Endothelial cell of umbilical vein (primary cell): ENCODE data around the gene DNAAF5. TPM values are rescaled to one million over a fixed set of nuclear protein-coding genes. Genes with fewer than 3 reads are reported as not detected.

Experiments
- BruUV-seq: library from RNA; stranded (reverse); fragments of 400-500 nt; replicated peaks from 2 replicates; lab custom pipeline; 2021; lab: Mats Ljungman, UMichigan
- CTCF ChIA-PET: fragments of 300-600, 350-600 bp; sonication (Branson Sonifier 250); formaldehyde crosslinking; loops from one replicate; lab custom pipeline; 2021; ENCODE audit warnings: antibody characterized with exemption, inconsistent platforms; lab: Charles Lee
- POLR2A ChIA-PET: fragments of 300-600, 350-600 bp; sonication (Branson Sonifier 250); formaldehyde crosslinking; loops from one replicate; lab custom pipeline; 2021; ENCODE audit warnings: antibody characterized with exemption, inconsistent platforms; lab: Charles Lee
- DNase-seq: peaks from one replicate; pipeline ENCODE4 v3.0.0-alpha.2; 2011; ENCODE audit warnings: low read depth, low spot score
- FAIRE-seq: peaks from 2 replicates; lab custom pipeline; 2011; peaks lifted over from hg19 to GRCh38; lab: Jason Lieb, UNC
- H2AFZ ChIP-seq: 2 replicates; pipeline ENCODE4 v1.6.0; 2012; ENCODE audit warnings: low read depth, low read length, control low read depth, inconsistent platforms
- H3K27ac ChIP-seq: 2 replicates; pipeline ENCODE4 v1.5.1; 2011; ENCODE audit warnings: low read depth, mild to moderate bottlenecking, control low read depth, low read length, moderate library complexity; ENCODE audit not compliant: insufficient read depth
- H3K27me3 ChIP-seq, 2 experiments: 2 replicates each; pipeline versions ENCODE4 v1.6.0 to v1.6.1; 2011; ENCODE audit warnings: low read length in 2 of 2, mixed read lengths in 1 of 2; ENCODE audit not compliant: control insufficient read depth in 2 of 2, insufficient read depth in 2 of 2
- H3K36me3 ChIP-seq, 2 experiments: 2 replicates in 1 of 2; 3 replicates in 1 of 2; pipeline ENCODE4 v1.5.1; 2011; ENCODE audit warnings: low read length in 2 of 2, mild to moderate bottlenecking in 1 of 2, moderate library complexity in 1 of 2; ENCODE audit not compliant: control insufficient read depth in 2 of 2, insufficient read depth in 2 of 2; ENCODE audit errors: extremely low read depth in 1 of 2
- H3K4me1 ChIP-seq: 3 replicates; pipeline ENCODE4 v1.5.1; 2011; ENCODE audit warnings: mild to moderate bottlenecking, low read length; ENCODE audit not compliant: control insufficient read depth, insufficient read depth; ENCODE audit errors: extremely low read depth
- H3K4me2 ChIP-seq: 2 replicates; pipeline ENCODE4 v1.6.1; 2011; ENCODE audit warnings: low read length, control low read depth, mixed read lengths; ENCODE audit not compliant: insufficient read depth
- H3K4me3 ChIP-seq, 3 experiments: fragments of 200-600 bp in 1 of 3; sonication (generic), shearing (Covaris generic) in 1 of 3; replicated peaks in 1 of 3; 2 replicates each; pipeline ENCODE4 v1.5.1; 2011 to 2016; ENCODE audit warnings: control low read depth in 3 of 3, low read length in 3 of 3, mild to moderate bottlenecking in 2 of 3, inconsistent platforms in 1 of 3, low read depth in 1 of 3, moderate library complexity in 1 of 3; ENCODE audit not compliant: insufficient read depth in 1 of 3
- H3K79me2 ChIP-seq: 2 replicates; pipeline ENCODE4 v1.6.0; 2012; ENCODE audit warnings: low read length, inconsistent platforms; ENCODE audit not compliant: control insufficient read depth, insufficient read depth
- H3K9ac ChIP-seq: replicated peaks from 2 replicates; pipeline ENCODE3; 2011; ENCODE audit warnings: low read length, control low read depth; ENCODE audit not compliant: insufficient read depth; ENCODE audit errors: extremely low read depth
- H3K9me1 ChIP-seq: replicated peaks from 3 replicates; pipeline ENCODE4 v1.6.0; 2011; ENCODE audit warnings: mild to moderate bottlenecking, low read length; ENCODE audit not compliant: control insufficient read depth, insufficient read depth; ENCODE audit errors: extremely low read depth
- H3K9me3 ChIP-seq: replicated peaks from 2 replicates; pipeline ENCODE4 v1.5.1; 2012; ENCODE audit warnings: low read length, inconsistent platforms; ENCODE audit not compliant: control insufficient read depth, insufficient read depth
- H4K20me1 ChIP-seq: replicated peaks from 2 replicates; pipeline ENCODE3; 2011; ENCODE audit warnings: mild to moderate bottlenecking, low read length; ENCODE audit not compliant: control insufficient read depth, insufficient read depth; ENCODE audit errors: extremely low read depth
- CTCF ChIP-seq, 2 donors: IDR thresholded peaks; 1 replicate in 1 of 2; 2 replicates in 1 of 2; pipeline ENCODE4 v1.5.1; 2011; ENCODE audit warnings: low read length in 2 of 2, mild to moderate bottlenecking in 2 of 2, moderate library complexity in 2 of 2, control low read depth in 1 of 2, inconsistent platforms in 1 of 2, low read depth in 1 of 2; ENCODE audit not compliant: insufficient read depth in 1 of 2; ENCODE audit errors: extremely low read depth in 1 of 2
- EZH2 ChIP-seq: IDR thresholded peaks from 2 replicates; pipeline ENCODE4 v1.6.1; 2012; ENCODE audit warnings: borderline replicate concordance, low read depth, mild to moderate bottlenecking, moderate library complexity, low read length, inconsistent platforms; ENCODE audit not compliant: severe bottlenecking
- FOS ChIP-seq: IDR thresholded peaks from 2 replicates; pipeline ENCODE4 v1.6.1; 2011; ENCODE audit warnings: mild to moderate bottlenecking, low read length, moderate library complexity, borderline replicate concordance; ENCODE audit not compliant: insufficient read depth
- GATA2 ChIP-seq: IDR thresholded peaks from 2 replicates; pipeline ENCODE4 v1.7.0; 2011; ENCODE audit warnings: low read depth, mild to moderate bottlenecking, moderate library complexity, mixed read lengths, low read length; ENCODE audit not compliant: insufficient read length, insufficient read depth
- JUN ChIP-seq: IDR thresholded peaks from 2 replicates; pipeline ENCODE4 v1.6.1; 2011; ENCODE audit warnings: borderline replicate concordance, low read depth; ENCODE audit not compliant: insufficient read length, insufficient read depth
- MAX ChIP-seq: IDR thresholded peaks from 2 replicates; pipeline ENCODE4 v1.6.1; 2011; ENCODE audit not compliant: insufficient read depth, insufficient read length
- MYC ChIP-seq: IDR thresholded peaks from one replicate; pipeline ENCODE4 v1.6.1; 2011; ENCODE audit warnings: mild to moderate bottlenecking, low read depth, low read length
- POLR2A ChIP-seq: IDR thresholded peaks from 2 replicates; pipeline ENCODE4 v1.6.1; 2012; ENCODE audit warnings: low read depth, mild to moderate bottlenecking, control low read depth, low read length
- POLR2AphosphoS5 ChIP-seq: IDR thresholded peaks from 2 replicates; pipeline ENCODE4 v1.6.1; 2012; ENCODE audit warnings: low read depth, mild to moderate bottlenecking, control low read depth, low read length, moderate library complexity; ENCODE audit not compliant: insufficient read depth
- dilution Hi-C: fragments of 300-500 bp; cut with MboI; formaldehyde crosslinking; loops from one replicate; pipeline ENCODE4 v1.15.0; 2019; ENCODE audit warnings: low sequenced_read_pairs; ENCODE audit not compliant: extremely low pct_ligation_motif_present
- intact Hi-C: fragments of 100-400 bp; cut with micrococcal nuclease; formaldehyde crosslinking; loops from one replicate; pipeline ENCODE4 v1.10.0; 2022
- polyA plus RNA-seq, 4 experiments: library from polyadenylated mRNA; depleted of rRNA in 3 of 4; stranded (reverse) in 3 of 4; unstranded in 1 of 4; fragments of >200 nt; gene quantifications; 2 replicates each; pipeline versions ENCODE4 v1.2.1 to v1.2.3, GENCODE V29; 2011 to 2012; ENCODE audit warnings: missing spikeins in 1 of 4
- total RNA-seq: library from RNA; stranded (reverse); gene quantifications from 2 replicates; pipeline ENCODE4 v1.2.3, GENCODE V29; 2021

The DNAAF5 gene
- total and polyA plus RNA-seq, 2 donors (not counting 3 experiments of a cell fraction or from before 2014, with no cell fraction given), result 49.3 to 65.5 TPM

GRCh38 chr7:824664-825063 is 98.2 kb downstream of the DNAAF5 start:
- Histone ChIP-seq H3K79me2 (peaks cover 77% of the 10 kb centered on the region), H3K4me1 (no peaks in the 10 kb centered on the region), H3K4me3 (no peak overlapping the region), H3K9me1 (no peaks in the 10 kb centered on the region), H3K27ac (no peak overlapping the region), H3K9ac (no peak overlapping the region), H3K9me3 (no peaks in the 10 kb centered on the region), H3K36me3 (peaks cover 0 to 2% of the 10 kb centered on the region in 2 experiments), H3K27me3 (no peaks in the 10 kb centered on the region), H2AFZ (no peak overlapping the region), H3K4me2 (no peak overlapping the region), H4K20me1 (no peaks in the 10 kb centered on the region)
- ChIA-PET POLR2A (no interaction called here), CTCF (no interaction called here)
- no peak for FAIRE-seq
- intact Hi-C loops, result no loop called here
- no peak for DNase-seq
- BruUV-seq, result no TSS peak
- dilution Hi-C loops, result no loop called here
- TF ChIP-seq FOS (no peak), EZH2 (no peak), JUN (no peak), CTCF (IDR thresholded peaks at IDR 0.05; ENCODE audit: extremely low read depth in 1 of 2, insufficient read depth in 1 of 2, low read depth in 1 of 2, low read length in 2 of 2) (no peak), MYC (no peak), POLR2AphosphoS5 (no peak), GATA2 (no peak), POLR2A (no peak), MAX (no peak)
